HEK293 (cell line): ENCODE data around the gene OSBP2.

Experiments
- GLIS2 ChIP-seq: fragments of 450-650 bp; formaldehyde crosslinking; IDR thresholded peaks from 2 replicates; pipeline ENCODE4 v1.5.1; 2016; ENCODE audit warnings: missing biosample characterization, missing genetic modification characterization
- TF ChIP-seq, protein P1 (sequence below): fragments of 450-650 bp; formaldehyde crosslinking; IDR thresholded peaks from 2 replicates; pipeline ENCODE4 v1.5.1; 2016; ENCODE audit warnings: missing biosample characterization, missing genetic modification characterization

DNA sequence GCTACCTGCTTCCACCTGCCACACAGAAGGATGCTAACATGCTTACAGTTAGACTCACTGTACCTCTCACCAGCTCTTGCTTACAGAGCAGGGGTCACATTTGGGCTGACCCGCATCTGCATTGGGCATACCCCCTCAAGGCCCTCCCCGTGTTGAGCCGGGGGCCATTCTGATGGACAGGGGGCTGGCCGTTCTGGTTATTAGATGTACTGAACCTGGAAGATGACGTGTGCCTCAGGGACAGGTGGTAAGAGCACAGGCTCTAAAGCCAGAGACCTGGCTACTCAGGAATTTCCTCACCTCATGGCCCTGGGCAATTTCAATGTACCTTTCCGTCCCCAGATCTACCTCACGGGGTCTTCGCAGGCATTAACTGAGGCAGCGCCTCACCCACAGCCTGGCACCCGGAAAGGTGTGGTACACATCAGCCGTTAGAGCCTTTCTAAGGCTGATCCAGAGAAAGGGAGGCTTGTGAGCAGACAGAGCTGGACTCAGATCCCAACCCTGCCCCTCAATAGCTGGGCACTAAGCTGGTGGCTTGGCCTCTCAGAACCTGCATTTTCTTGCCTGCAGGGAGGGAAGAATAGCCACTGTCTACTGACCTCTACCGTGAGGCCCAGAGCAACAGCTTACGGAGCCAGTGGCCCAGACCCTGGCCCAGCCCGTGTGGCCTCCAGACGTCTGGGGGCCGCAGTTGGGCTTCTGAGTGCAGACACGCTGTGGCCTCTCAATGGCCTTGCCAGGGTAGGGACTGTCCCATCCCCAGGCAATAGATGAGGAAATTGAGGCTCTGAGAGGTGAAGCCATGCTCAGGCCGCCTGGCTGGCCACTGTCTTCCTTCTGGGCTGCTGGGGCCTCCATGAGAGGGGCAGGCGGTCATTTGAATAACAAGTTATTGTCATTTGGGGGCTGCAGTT, 173.3 kb downstream of the OSBP2 start:
- TF ChIP-seq GLIS2, result no peak
- TF ChIP-seq, protein P1, sequence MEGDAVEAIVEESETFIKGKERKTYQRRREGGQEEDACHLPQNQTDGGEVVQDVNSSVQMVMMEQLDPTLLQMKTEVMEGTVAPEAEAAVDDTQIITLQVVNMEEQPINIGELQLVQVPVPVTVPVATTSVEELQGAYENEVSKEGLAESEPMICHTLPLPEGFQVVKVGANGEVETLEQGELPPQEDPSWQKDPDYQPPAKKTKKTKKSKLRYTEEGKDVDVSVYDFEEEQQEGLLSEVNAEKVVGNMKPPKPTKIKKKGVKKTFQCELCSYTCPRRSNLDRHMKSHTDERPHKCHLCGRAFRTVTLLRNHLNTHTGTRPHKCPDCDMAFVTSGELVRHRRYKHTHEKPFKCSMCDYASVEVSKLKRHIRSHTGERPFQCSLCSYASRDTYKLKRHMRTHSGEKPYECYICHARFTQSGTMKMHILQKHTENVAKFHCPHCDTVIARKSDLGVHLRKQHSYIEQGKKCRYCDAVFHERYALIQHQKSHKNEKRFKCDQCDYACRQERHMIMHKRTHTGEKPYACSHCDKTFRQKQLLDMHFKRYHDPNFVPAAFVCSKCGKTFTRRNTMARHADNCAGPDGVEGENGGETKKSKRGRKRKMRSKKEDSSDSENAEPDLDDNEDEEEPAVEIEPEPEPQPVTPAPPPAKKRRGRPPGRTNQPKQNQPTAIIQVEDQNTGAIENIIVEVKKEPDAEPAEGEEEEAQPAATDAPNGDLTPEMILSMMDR, result no peak
